ENCODE data around the gene TMEM131L. TPM values are rescaled to one million over a fixed set of nuclear protein-coding genes. Genes with fewer than 3 reads are reported as not detected.
"Not testable (repeated sequence)": the region's sequence is repeated elsewhere in the genome, so short reads cannot be mapped to it uniquely, and the experiment has no call there.

TMEM131L gene
- total RNA-seq, 1 donor from 2014 or later, result 60.2 TPM

- no peaks in the 10 kb centered on the region for H3K36me3 Mint-ChIP-seq (ENCODE audit: unreplicated experiment)
- H3K4me1 Mint-ChIP-seq (ENCODE audit: low read depth, unreplicated experiment), result peaks cover 14% of the 10 kb centered on the region
- no peak overlapping the region for H3K4me3 Mint-ChIP-seq (ENCODE audit: unreplicated experiment)
- no peak for DNase-seq
- H3K9me3 Mint-ChIP-seq (ENCODE audit: unreplicated experiment), result peaks cover 2% of the 10 kb centered on the region
- no peak for TF ChIP-seq CTCF (IDR thresholded peaks at IDR 0.05; ENCODE audit: partially characterized antibody, unreplicated experiment)
- H3K27ac Mint-ChIP-seq (ENCODE audit: unreplicated experiment), result no peak overlapping the region
- H3K27me3 Mint-ChIP-seq (ENCODE audit: unreplicated experiment), result no peaks in the 10 kb centered on the region
These were observed 18.0 kb upstream of the TMEM131L start for GRCh38 chr4:153448003-153448731.

DNA sequence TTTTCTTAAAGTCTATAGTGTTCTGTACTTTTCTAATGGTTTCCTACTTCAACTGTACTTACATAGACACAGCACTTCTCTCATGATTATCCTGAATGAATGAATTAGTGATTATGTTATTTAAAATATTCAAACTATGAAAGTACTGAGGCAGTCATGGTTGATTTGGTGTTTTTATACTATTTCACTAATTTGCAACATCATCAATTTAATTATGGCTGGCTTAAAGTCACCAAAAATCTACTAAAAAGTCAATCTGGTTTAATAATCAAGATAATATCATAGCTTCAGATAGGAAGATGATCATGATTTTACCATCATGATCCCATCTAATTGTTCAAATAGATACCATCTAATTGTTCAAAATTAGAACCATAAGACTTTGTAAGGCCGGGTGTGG lies 16.8 kb upstream of the TMEM131L start:
- no peak overlapping the region for H3K4me3 Mint-ChIP-seq (ENCODE audit: unreplicated experiment)
- H3K27ac Mint-ChIP-seq (ENCODE audit: unreplicated experiment), result no peak overlapping the region
- peaks cover 2% of the 10 kb centered on the region for H3K9me3 Mint-ChIP-seq (ENCODE audit: unreplicated experiment)
- peaks cover 14% of the 10 kb centered on the region for H3K4me1 Mint-ChIP-seq (ENCODE audit: low read depth, unreplicated experiment)
- no peak for TF ChIP-seq CTCF (IDR thresholded peaks at IDR 0.05; ENCODE audit: partially characterized antibody, unreplicated experiment)
- H3K27me3 Mint-ChIP-seq (ENCODE audit: unreplicated experiment), result no peaks in the 10 kb centered on the region
- no peak for DNase-seq
- H3K36me3 Mint-ChIP-seq (ENCODE audit: unreplicated experiment), result no peaks in the 10 kb centered on the region

GRCh38 chr4:153450544-153450917 lies 15.6 kb upstream of the TMEM131L start:
- no peak overlapping the region for H3K27ac Mint-ChIP-seq (ENCODE audit: unreplicated experiment)
- H3K4me1 Mint-ChIP-seq (ENCODE audit: low read depth, unreplicated experiment), result peaks cover 14% of the 10 kb centered on the region
- no peak for TF ChIP-seq CTCF (IDR thresholded peaks at IDR 0.05; ENCODE audit: partially characterized antibody, unreplicated experiment)
- peaks cover 2% of the 10 kb centered on the region for H3K9me3 Mint-ChIP-seq (ENCODE audit: unreplicated experiment)
- H3K4me3 Mint-ChIP-seq (ENCODE audit: unreplicated experiment), result no peak overlapping the region
- DNase-seq, result no peak
- H3K36me3 Mint-ChIP-seq (ENCODE audit: unreplicated experiment), result no peaks in the 10 kb centered on the region
- H3K27me3 Mint-ChIP-seq (ENCODE audit: unreplicated experiment), result no peaks in the 10 kb centered on the region

- not testable (repeated sequence) for H3K4me3 Mint-ChIP-seq (ENCODE audit: unreplicated experiment); H3K27me3 Mint-ChIP-seq (ENCODE audit: unreplicated experiment); H3K9me3 Mint-ChIP-seq (ENCODE audit: unreplicated experiment); DNase-seq; H3K27ac Mint-ChIP-seq (ENCODE audit: unreplicated experiment); H3K36me3 Mint-ChIP-seq (ENCODE audit: unreplicated experiment)
- H3K4me1 Mint-ChIP-seq (ENCODE audit: low read depth, unreplicated experiment), result peaks cover 14% of the 10 kb centered on the region
These were observed 15.0 kb upstream of the TMEM131L start for GRCh38 chr4:153451145-153451544.

DNA sequence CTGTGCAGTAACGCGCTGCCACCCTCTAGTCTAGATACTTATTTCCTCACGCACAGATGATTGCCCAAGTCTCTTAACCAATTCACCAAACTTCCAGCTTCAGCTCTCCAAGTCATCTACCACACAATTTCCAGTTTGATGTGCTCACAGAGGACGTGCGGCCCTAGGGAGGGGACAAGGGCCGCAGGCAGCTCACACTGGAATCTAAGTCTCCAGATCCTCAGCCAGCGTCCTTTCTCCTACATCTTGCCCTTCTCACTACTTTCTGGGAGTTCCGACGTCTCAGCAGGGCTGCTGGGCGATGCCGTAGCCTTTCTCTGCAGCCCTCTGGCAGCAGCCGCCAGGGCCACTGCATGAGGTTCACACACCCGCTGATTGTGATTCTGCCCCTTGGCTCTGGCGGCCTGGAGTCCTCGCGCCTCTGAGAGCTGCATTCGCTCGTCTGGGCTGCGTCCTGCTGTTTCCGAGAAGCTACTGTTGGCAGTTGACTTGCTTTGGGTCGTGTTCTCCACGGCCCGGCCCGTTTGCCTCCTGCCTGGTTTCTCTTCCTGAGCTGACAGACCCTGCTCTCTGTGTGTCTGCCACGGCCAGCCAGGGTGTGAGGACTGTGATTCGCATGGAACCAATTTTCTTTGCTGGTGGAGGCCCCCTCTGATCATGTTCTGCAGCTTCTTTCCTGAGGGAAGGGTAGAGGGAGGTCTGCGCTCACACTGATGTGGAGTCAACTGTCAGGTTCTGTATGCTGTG lies 14.1 kb upstream of the TMEM131L start:
- Mint-ChIP-seq H3K27ac (ENCODE audit: unreplicated experiment) (no peak overlapping the region), H3K27me3 (ENCODE audit: unreplicated experiment) (no peaks in the 10 kb centered on the region), H3K9me3 (ENCODE audit: unreplicated experiment) (peaks cover 3% of the 10 kb centered on the region), H3K4me3 (ENCODE audit: unreplicated experiment) (no peak overlapping the region), H3K4me1 (ENCODE audit: low read depth, unreplicated experiment) (peaks cover 14% of the 10 kb centered on the region), H3K36me3 (ENCODE audit: unreplicated experiment) (no peaks in the 10 kb centered on the region)
- peak; percentile 23 for DNase-seq
- no peak for TF ChIP-seq CTCF (IDR thresholded peaks at IDR 0.05; ENCODE audit: partially characterized antibody, unreplicated experiment)
